ENCODE results near the gene PGPEP1.
"Not testable (repeated sequence)": the region's sequence is repeated elsewhere in the genome, so short reads cannot be mapped to it uniquely, and the experiment has no call there.

Gene PGPEP1

GRCh38 chr19:18364826-18365528, 24.6 kb downstream of the PGPEP1 start:
- peak; percentile 28 to 85 (median 53) for DNase-seq

- DNase-seq = no peak
Measured at GRCh38 chr19:18366021-18366435, 25.6 kb downstream of the PGPEP1 start.

- DNase-seq = no peak
Measured at GRCh38 chr19:18368504-18369222, 28.3 kb downstream of the PGPEP1 start.

GRCh38 chr19:18373407-18373891, 33.1 kb downstream of the PGPEP1 start:
- no peak for DNase-seq

GRCh38 chr19:18373892-18374629, 33.7 kb downstream of the PGPEP1 start:
- peak; percentile 45 to 87 (median 70) for DNase-seq

GRCh38 chr19:18377026-18377425, 36.6 kb downstream of the PGPEP1 start:
- peak in 2 of 3 experiments; percentile 23 to 66 for DNase-seq

- DNase-seq = peak in 1 of 3 experiments; percentile 40
Measured at GRCh38 chr19:18379803-18380747, 39.7 kb downstream of the PGPEP1 start.

GRCh38 chr19:18380843-18381242, 40.4 kb downstream of the PGPEP1 start:
- no peak for DNase-seq

GRCh38 chr19:18383622-18384021, 43.2 kb downstream of the PGPEP1 start:
- not testable (repeated sequence) for DNase-seq

GRCh38 chr19:18384775-18385174, 44.4 kb downstream of the PGPEP1 start:
- DNase-seq = no peak

- DNase-seq = no peak
Measured at GRCh38 chr19:18385359-18385674, 44.9 kb downstream of the PGPEP1 start.

GRCh38 chr19:18385675-18386542, 45.5 kb downstream of the PGPEP1 start, which contains the start of gene GDF15:
Gene GDF15 (plus strand): TSS chr19:18386158. CDS start chr19:18386190, 32 bp downstream.
- DNase-seq = no peak

GRCh38 chr19:18386543-18387271, 46.3 kb downstream of the PGPEP1 start:
- no peak for DNase-seq

GRCh38 chr19:18388100-18388959, 47.9 kb downstream of the PGPEP1 start:
- peak; percentile 62 to 84 (median 71) for DNase-seq

- DNase-seq = no peak
Measured at GRCh38 chr19:18388960-18389725, 48.7 kb downstream of the PGPEP1 start.

GRCh38 chr19:18389726-18390064, 49.3 kb downstream of the PGPEP1 start:
- no peak for DNase-seq

- DNase-seq = no peak
Measured at GRCh38 chr19:18390065-18390907, 49.9 kb downstream of the PGPEP1 start.

Data from NCI-H1417 (cell line).